Loucy (cell line): ENCODE measurements around the gene CEP112.

Experiments used
- CTCF ChIP-seq: fragments of 200-600 bp; sonication (generic); conservative IDR thresholded peaks from 2 replicates; pipeline ENCODE4 v1.5.1; 2014; ENCODE audit warnings: mild to moderate bottlenecking, antibody characterized with exemption, low read length
- EZH2phosphoT487 ChIP-seq: fragments of 200-600 bp; IDR thresholded peaks from 2 replicates; pipeline ENCODE4 v1.6.1; 2018; ENCODE audit warnings: antibody characterized with exemption, mild to moderate bottlenecking, moderate library complexity, borderline replicate concordance

GRCh38 chr17:65797809-65798208 lies 394.1 kb downstream of the CEP112 start:
- TF ChIP-seq CTCF (peak; percentile 81), EZH2phosphoT487 (no peak)
